ENCODE measurements around the gene POMGNT1.

POMGNT1 gene

GRCh38 chr1:46171351-46171750 is 26.9 kb downstream of the POMGNT1 start:
- Histone ChIP-seq H3K9ac (ENCODE audit: low read length) (no peak overlapping the region), H3K27ac (ENCODE audit: low read depth, low read length) (no peak overlapping the region), H3K4me3 (ENCODE audit: low read depth, low read length) (no peak overlapping the region), H3K9me3 (ENCODE audit: control insufficient read depth, insufficient read depth, low read depth, low read length) (no peaks in the 10 kb centered on the region), H3K27me3 (ENCODE audit: control insufficient read depth, insufficient read depth, low read length) (peaks cover 4% of the 10 kb centered on the region; the same call in 1 of the 2 replicates), H3K4me1 (ENCODE audit: control insufficient read depth, insufficient read depth, low read length) (peaks cover 36% of the 10 kb centered on the region), H3K36me3 (ENCODE audit: control insufficient read depth, insufficient read depth, low read length) (no peaks in the 10 kb centered on the region)

- H3K9ac ChIP-seq (ENCODE audit: low read length) = no peak overlapping the region
- no peaks in the 10 kb centered on the region for H3K36me3 ChIP-seq (ENCODE audit: control insufficient read depth, insufficient read depth, low read length)
- H3K4me1 ChIP-seq (ENCODE audit: control insufficient read depth, insufficient read depth, low read length) = peaks cover 29% of the 10 kb centered on the region
- H3K4me3 ChIP-seq (ENCODE audit: low read depth, low read length) = no peak overlapping the region
- H3K9me3 ChIP-seq (ENCODE audit: control insufficient read depth, insufficient read depth, low read depth, low read length) = no peaks in the 10 kb centered on the region
- peaks cover 5% of the 10 kb centered on the region; the same call in 1 of the 2 replicates for H3K27me3 ChIP-seq (ENCODE audit: control insufficient read depth, insufficient read depth, low read length)
- H3K27ac ChIP-seq (ENCODE audit: low read depth, low read length) = no peak overlapping the region
These were observed 28.3 kb downstream of the POMGNT1 start for GRCh38 chr1:46169811-46170454.

DNA sequence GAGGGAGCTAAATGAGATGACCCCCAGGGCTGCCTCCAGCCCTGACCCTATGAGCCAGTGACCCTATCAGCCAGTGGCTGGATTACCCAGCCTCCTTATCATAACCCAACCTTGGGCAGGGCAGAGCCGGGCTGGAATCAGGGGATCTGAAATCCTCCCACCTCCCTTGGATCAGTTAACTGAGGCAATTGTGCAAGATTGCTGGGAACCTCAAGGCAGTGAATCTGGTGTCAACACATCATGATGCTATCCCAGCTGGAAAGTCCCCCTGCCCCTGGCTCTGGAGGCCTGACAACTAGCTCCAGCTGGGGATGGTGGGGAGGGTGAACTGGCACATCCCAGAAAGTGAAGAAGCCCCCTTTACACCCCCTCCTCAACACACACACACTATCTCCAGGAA is 29.8 kb downstream of the POMGNT1 start:
- H3K27me3 ChIP-seq (ENCODE audit: control insufficient read depth, insufficient read depth, low read length) = peaks cover 5% of the 10 kb centered on the region; the same call in 1 of the 2 replicates
- peaks cover 14% of the 10 kb centered on the region for H3K4me1 ChIP-seq (ENCODE audit: control insufficient read depth, insufficient read depth, low read length)
- no peaks in the 10 kb centered on the region for H3K9me3 ChIP-seq (ENCODE audit: control insufficient read depth, insufficient read depth, low read depth, low read length)
- no peak overlapping the region for H3K9ac ChIP-seq (ENCODE audit: low read length)
- no peaks in the 10 kb centered on the region for H3K36me3 ChIP-seq (ENCODE audit: control insufficient read depth, insufficient read depth, low read length)
- no peak overlapping the region for H3K27ac ChIP-seq (ENCODE audit: low read depth, low read length)
- no peak overlapping the region for H3K4me3 ChIP-seq (ENCODE audit: low read depth, low read length)

GRCh38 chr1:46166521-46167462 is 31.4 kb downstream of the POMGNT1 start:
- Histone ChIP-seq H3K9ac (ENCODE audit: low read length) (no peak overlapping the region), H3K36me3 (ENCODE audit: control insufficient read depth, insufficient read depth, low read length) (no peaks in the 10 kb centered on the region), H3K27me3 (ENCODE audit: control insufficient read depth, insufficient read depth, low read length) (peaks cover 5% of the 10 kb centered on the region; the same call in 1 of the 2 replicates), H3K4me1 (ENCODE audit: control insufficient read depth, insufficient read depth, low read length) (peaks cover 6% of the 10 kb centered on the region), H3K27ac (ENCODE audit: low read depth, low read length) (no peak overlapping the region), H3K9me3 (ENCODE audit: control insufficient read depth, insufficient read depth, low read depth, low read length) (no peaks in the 10 kb centered on the region), H3K4me3 (ENCODE audit: low read depth, low read length) (no peak overlapping the region; the same call in 1 of the 2 replicates)

DNA sequence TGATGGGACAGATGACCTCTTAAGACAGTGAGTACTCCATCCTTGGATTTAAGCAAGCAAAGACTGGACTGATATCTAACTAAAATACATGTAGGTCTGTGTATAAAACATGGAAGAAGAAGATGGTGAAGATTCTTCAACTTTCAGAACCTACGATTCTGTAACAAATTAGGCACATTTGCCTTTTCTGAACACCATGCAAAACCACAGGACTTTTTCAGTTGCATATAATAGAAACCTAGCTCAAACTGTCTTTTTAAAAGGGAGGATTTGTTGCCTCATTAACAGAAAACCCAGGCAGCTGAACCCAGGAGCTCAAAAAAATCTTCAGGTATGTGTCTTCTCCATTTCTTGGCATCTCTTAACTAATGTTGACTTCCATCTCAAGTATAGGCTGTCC is 38.0 kb downstream of the POMGNT1 start:
- no peaks in the 10 kb centered on the region for H3K4me1 ChIP-seq (ENCODE audit: control insufficient read depth, insufficient read depth, low read length)
- H3K9me3 ChIP-seq (ENCODE audit: control insufficient read depth, insufficient read depth, low read depth, low read length) = no peaks in the 10 kb centered on the region
- no peaks in the 10 kb centered on the region for H3K27me3 ChIP-seq (ENCODE audit: control insufficient read depth, insufficient read depth, low read length)
- no peak overlapping the region for H3K4me3 ChIP-seq (ENCODE audit: low read depth, low read length)
- H3K36me3 ChIP-seq (ENCODE audit: control insufficient read depth, insufficient read depth, low read length) = no peaks in the 10 kb centered on the region
- H3K27ac ChIP-seq (ENCODE audit: low read depth, low read length) = no peak overlapping the region
- no peak overlapping the region for H3K9ac ChIP-seq (ENCODE audit: low read length)

GRCh38 chr1:46159516-46159915 is 38.7 kb downstream of the POMGNT1 start:
- Histone ChIP-seq H3K27me3 (ENCODE audit: control insufficient read depth, insufficient read depth, low read length) (no peaks in the 10 kb centered on the region), H3K36me3 (ENCODE audit: control insufficient read depth, insufficient read depth, low read length) (no peaks in the 10 kb centered on the region), H3K9me3 (ENCODE audit: control insufficient read depth, insufficient read depth, low read depth, low read length) (no peaks in the 10 kb centered on the region), H3K4me3 (ENCODE audit: low read depth, low read length) (no peak overlapping the region), H3K9ac (ENCODE audit: low read length) (no peak overlapping the region), H3K4me1 (ENCODE audit: control insufficient read depth, insufficient read depth, low read length) (no peaks in the 10 kb centered on the region), H3K27ac (ENCODE audit: low read depth, low read length) (no peak overlapping the region)

DNA sequence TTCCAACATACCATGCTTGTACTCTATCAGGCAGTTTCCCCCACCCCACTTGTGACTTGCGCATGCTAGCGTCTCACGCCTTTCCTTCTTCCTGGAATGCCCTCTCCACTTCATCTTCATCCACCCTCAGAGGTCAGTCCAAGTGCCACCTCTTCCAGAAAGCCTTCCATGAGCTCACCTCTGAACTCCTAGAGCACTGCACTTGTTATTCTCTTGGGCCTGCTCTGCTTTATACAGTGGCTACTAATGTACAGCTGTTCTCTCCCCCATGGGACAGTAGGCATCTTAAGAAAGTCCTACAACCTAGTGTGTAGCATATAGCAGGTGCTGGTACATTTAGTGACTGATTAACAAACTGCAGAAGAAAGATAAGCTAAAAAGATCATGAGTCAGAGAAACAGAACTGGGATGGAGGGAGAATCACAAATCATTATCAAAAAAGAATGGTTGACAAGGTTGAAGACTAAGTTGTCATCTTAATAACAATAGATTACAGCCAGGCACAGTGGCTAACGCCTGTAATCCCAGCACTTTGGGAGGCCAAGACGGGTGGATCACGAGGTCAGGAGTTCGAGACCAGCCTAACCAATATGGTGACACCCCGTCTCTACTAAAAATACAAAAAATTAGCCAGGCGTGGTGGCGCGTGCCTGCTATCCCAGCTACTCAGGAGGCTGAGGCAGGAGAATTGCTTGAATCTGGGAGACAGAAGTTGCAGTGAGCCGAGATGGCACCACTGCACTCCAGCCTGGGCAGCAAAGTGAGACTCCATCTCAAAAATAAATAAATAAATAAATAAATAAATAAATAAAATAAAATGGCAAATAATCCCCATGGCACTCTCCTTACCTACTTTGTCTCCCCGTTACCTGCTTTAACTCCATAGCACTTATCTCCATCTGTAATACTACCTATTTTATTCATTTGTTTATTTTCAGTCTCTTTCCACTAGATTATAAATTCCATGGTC is 39.6 kb downstream of the POMGNT1 start:
- no peak overlapping the region for H3K9ac ChIP-seq (ENCODE audit: low read length)
- H3K9me3 ChIP-seq (ENCODE audit: control insufficient read depth, insufficient read depth, low read depth, low read length) = no peaks in the 10 kb centered on the region
- no peaks in the 10 kb centered on the region for H3K27me3 ChIP-seq (ENCODE audit: control insufficient read depth, insufficient read depth, low read length)
- no peaks in the 10 kb centered on the region for H3K4me1 ChIP-seq (ENCODE audit: control insufficient read depth, insufficient read depth, low read length)
- H3K36me3 ChIP-seq (ENCODE audit: control insufficient read depth, insufficient read depth, low read length) = no peaks in the 10 kb centered on the region
- no peak overlapping the region for H3K4me3 ChIP-seq (ENCODE audit: low read depth, low read length)
- no peak overlapping the region for H3K27ac ChIP-seq (ENCODE audit: low read depth, low read length)

DNA sequence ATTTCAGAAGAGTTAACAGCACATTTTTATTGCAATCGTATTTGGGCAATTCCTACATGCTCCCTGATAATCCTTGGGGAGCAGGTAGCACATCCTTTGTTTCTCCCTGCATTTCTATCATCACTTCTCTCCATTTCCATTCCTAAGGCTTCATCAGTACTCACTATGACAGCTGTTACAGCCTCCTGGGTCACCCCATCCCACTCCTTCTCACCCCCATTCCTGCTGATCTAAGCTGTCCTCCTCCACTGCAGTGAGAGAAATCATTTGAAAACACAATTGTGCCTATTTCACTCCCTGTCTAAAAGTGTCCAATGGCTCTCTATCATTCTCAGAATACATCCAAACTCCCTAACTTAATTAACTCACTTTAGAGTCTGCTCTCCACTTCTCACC is 40.3 kb downstream of the POMGNT1 start:
- Histone ChIP-seq H3K9me3 (ENCODE audit: control insufficient read depth, insufficient read depth, low read depth, low read length) (no peaks in the 10 kb centered on the region), H3K36me3 (ENCODE audit: control insufficient read depth, insufficient read depth, low read length) (no peaks in the 10 kb centered on the region), H3K9ac (ENCODE audit: low read length) (no peak overlapping the region), H3K27ac (ENCODE audit: low read depth, low read length) (no peak overlapping the region), H3K4me1 (ENCODE audit: control insufficient read depth, insufficient read depth, low read length) (no peaks in the 10 kb centered on the region), H3K27me3 (ENCODE audit: control insufficient read depth, insufficient read depth, low read length) (no peaks in the 10 kb centered on the region), H3K4me3 (ENCODE audit: low read depth, low read length) (no peak overlapping the region)

- Histone ChIP-seq H3K4me1 (ENCODE audit: control insufficient read depth, insufficient read depth, low read length) (no peaks in the 10 kb centered on the region), H3K36me3 (ENCODE audit: control insufficient read depth, insufficient read depth, low read length) (no peaks in the 10 kb centered on the region), H3K4me3 (ENCODE audit: low read depth, low read length) (no peak overlapping the region), H3K27ac (ENCODE audit: low read depth, low read length) (no peak overlapping the region), H3K27me3 (ENCODE audit: control insufficient read depth, insufficient read depth, low read length) (no peaks in the 10 kb centered on the region), H3K9ac (ENCODE audit: low read length) (no peak overlapping the region), H3K9me3 (ENCODE audit: control insufficient read depth, insufficient read depth, low read depth, low read length) (no peaks in the 10 kb centered on the region)
These were observed 44.5 kb downstream of the POMGNT1 start for GRCh38 chr1:46153732-46154131.

DNA sequence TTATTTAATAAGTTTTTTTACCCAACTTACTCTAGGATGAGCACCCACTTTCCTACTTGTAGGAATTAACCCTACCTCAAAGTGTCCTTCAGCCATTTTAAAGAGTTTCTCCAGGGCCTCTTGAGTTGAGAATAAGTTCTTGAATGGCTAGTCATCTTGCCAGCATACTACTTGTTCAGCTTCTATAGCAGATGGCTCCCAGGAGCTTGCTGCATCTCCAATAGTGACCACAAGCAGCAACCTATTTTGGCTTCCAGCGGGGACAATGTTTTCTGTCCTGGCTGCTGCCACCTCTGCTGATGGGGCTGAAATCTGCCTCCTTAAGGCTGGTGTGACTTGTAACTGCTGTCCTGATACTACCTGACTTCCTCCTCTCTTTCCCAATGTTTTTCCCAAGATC is 45.0 kb downstream of the POMGNT1 start:
- H3K9ac ChIP-seq (ENCODE audit: low read length) = no peak overlapping the region
- no peak overlapping the region for H3K27ac ChIP-seq (ENCODE audit: low read depth, low read length)
- no peak overlapping the region for H3K4me3 ChIP-seq (ENCODE audit: low read depth, low read length)

More for the DNA sequence above, 45.0 kb downstream of the POMGNT1 start:
- H3K4me1 ChIP-seq (ENCODE audit: control insufficient read depth, insufficient read depth, low read length) = no peaks in the 10 kb centered on the region
- H3K36me3 ChIP-seq (ENCODE audit: control insufficient read depth, insufficient read depth, low read length) = no peaks in the 10 kb centered on the region
- H3K9me3 ChIP-seq (ENCODE audit: control insufficient read depth, insufficient read depth, low read depth, low read length) = no peaks in the 10 kb centered on the region
- H3K27me3 ChIP-seq (ENCODE audit: control insufficient read depth, insufficient read depth, low read length) = no peaks in the 10 kb centered on the region
